Astrocyte of the spinal cord (primary cell): ENCODE results near the gene PRKCSH.

Experiments used
- DNase-seq: peaks from one replicate; pipeline ENCODE4 v3.0.0; 2011; ENCODE audit warnings: low read depth, low spot score
- H3K4me3 ChIP-seq: 2 replicates; pipeline ENCODE4 v1.5.1; 2011; ENCODE audit warnings: low read depth, mild to moderate bottlenecking, low read length, moderate library complexity
- CTCF ChIP-seq: IDR thresholded peaks from 2 replicates; pipeline ENCODE4 v1.5.1; 2012; ENCODE audit warnings: low read depth, mild to moderate bottlenecking, low read length, inconsistent platforms
- in situ Hi-C: cut with HindIII; loops from 2 replicates; pipeline ENCODE4 v1.10.0; 2017; ENCODE audit warnings: low sequenced_read_pairs

PRKCSH gene

DNA sequence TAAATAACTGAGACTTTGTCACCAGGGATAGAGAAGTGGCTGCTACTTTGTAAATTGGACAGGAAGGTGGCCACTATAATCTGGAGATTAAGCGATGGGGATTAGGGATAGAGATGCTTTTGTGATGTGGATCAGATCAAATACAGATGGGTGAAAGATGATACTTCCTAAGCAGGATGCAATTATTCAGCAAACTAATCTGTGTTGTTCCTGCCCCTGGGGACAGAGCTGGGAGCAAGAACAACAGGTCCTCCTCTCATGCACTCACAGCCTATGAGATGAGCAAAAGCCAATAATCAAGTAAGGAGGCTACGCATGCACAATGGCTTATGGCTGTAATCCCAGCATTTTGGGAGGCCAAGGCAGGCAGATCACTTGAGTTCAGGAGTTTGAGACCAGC, 20.9 kb upstream of the PRKCSH start:
- H3K4me3 ChIP-seq = no peak overlapping the region
- DNase-seq = no peak
- TF ChIP-seq CTCF = no peak
- in situ Hi-C loops = no loop called here

- TF ChIP-seq CTCF = no peak
- H3K4me3 ChIP-seq = no peak overlapping the region
- DNase-seq = no peak
- in situ Hi-C loops = no loop called here
These were observed 18.9 kb upstream of the PRKCSH start for GRCh38 chr19:11416346-11417052.

- no peak overlapping the region for H3K4me3 ChIP-seq
- in situ Hi-C loops = no loop called here
- DNase-seq = no peak
- no peak for TF ChIP-seq CTCF
These were observed 17.3 kb upstream of the PRKCSH start for GRCh38 chr19:11418094-11418548.

GRCh38 chr19:11418549-11419506, 16.6 kb upstream of the PRKCSH start, which contains the start of gene RGL3:
Gene RGL3, minus strand, starts transcription at chr19:11419314. Its CDS starts 36 bp downstream, at chr19:11419278.
- no peak within 1 kb of the TSS for H3K4me3 ChIP-seq

DNA sequence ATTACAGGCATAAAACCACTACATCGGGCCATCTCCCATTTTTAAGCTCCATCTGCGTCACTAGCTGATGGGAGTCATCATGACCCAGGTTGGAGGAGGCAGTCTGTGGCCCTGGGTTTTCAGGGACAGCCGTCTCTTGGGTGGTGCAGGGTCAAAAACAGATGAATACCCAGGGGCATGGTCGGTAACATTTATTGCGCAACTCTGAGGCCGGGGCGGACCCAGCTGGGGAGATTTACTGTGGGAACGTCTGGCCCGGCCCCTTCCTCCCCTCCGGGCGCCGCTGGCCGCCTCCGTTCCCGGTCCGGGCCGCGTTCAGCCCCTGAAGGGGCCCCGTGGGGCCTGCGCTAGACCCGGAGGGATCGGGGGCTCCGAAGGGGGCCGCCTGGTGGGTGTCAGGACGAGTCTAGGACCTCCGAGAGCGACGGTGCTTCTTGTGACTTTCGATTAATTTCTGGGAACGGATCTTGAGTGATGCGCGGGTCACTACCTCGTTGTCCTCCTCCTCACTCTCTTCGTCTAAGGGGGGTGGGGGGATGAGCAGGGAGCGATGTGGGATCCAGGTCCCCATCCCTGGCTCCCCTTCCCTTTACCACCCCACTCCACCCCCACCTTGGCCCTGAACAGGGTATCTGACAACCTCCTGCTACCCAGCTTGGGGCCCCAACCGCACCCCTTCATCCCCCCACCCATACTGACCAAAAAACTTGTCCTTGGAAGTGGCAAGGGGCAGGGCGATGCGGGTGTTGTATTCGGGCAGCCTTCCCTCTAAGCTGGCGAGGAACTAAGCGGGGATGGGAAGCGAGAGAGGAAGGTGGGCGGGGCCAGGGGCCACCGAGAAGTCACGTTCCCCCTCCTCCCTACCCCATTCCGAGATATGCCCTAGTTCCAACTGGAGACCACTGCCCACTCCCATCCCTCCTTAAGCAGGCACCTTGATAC, 14.7 kb upstream of the PRKCSH start:
- in situ Hi-C loops = no loop called here
- H3K4me3 ChIP-seq = no peak overlapping the region
- TF ChIP-seq CTCF = no peak
- no peak for DNase-seq

More at GRCh38 chr19:11418549-11419506, 16.6 kb upstream of the PRKCSH start, which contains the start of gene RGL3:
- in situ Hi-C loops = no loop called here
- TF ChIP-seq CTCF = no peak
- DNase-seq = no peak
